ENCODE results near the gene C19orf38. TPM values are rescaled to one million over a fixed set of nuclear protein-coding genes. Genes with fewer than 3 reads are reported as not detected.

The C19orf38 gene
- total RNA-seq, 1 experiment from 2014 or later: not detected

DNA sequence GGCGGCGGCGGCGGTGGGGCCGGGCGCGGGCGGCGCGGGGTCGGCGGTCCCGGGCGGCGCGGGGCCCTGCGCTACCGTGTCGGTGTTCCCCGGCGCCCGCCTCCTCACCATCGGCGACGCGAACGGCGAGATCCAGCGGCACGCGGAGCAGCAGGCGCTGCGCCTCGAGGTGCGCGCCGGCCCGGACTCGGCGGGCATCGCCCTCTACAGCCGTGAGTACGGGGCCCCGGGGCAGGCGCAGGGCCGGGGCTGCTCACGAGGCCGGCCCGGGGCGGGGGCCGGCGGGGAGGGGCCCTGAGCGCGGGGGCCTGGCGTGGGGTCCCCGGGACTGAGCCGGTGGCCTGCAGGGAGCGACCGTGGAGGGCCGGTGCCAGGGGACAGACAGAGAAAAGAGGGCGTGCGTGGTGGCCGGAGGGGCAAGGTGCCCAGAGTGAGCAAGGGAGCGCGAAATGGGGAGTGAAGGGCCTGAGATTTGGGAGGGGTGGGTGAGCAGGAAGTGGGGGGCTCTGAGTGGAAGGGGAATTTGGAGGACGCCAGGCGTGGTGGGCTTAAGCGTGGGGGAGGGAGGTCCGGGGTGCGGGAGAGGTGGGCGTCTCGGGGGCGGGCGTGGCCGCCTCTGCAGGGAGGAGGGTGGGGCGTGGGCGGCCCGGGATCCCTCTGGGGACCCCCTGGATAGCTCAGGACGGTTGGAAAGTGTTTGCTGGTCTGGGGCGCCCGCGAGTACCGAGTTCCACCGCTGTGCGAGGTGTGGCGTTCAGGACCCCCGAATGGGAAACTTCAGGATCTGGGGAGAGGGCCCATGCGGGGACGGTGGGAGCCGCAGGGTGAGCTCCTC is 23.7 kb downstream of the C19orf38 start:
- Mint-ChIP-seq H3K27me3 (ENCODE audit: low read depth) (no peaks in the 10 kb centered on the region; the same call in 1 of the 2 replicates), H3K27ac (no peak overlapping the region)
- CTCF ChIA-PET: interaction anchor here (1.0 to 6.0 kb wide), 21 partner anchors 8 to 173 kb away, joined by 3 to 70 read pairs (median 8); partner anchors contain the start of genes DNM2, QTRT1 and TMED1

More for the DNA sequence above, 23.7 kb downstream of the C19orf38 start:
- Mint-ChIP-seq H3K36me3 (0 out of 2 replicates have a peak, but pooled peaks cover 7% of the 10 kb centered on the region), H3K4me3 (peak overlapping the region; percentile 90), H3K4me1 (peaks cover 23% of the 10 kb centered on the region), H3K9me3 (no peaks in the 10 kb centered on the region)
- POLR2A ChIA-PET: interaction anchor here (1.1 to 2.5 kb wide), 2 partner anchors 17 to 56 kb away, joined by 3 to 12 read pairs; no protein-coding TSS in a partner anchor
- peak; percentile 33 for DNase-seq (ENCODE audit: low spot score)
- TF ChIP-seq, protein P1, sequence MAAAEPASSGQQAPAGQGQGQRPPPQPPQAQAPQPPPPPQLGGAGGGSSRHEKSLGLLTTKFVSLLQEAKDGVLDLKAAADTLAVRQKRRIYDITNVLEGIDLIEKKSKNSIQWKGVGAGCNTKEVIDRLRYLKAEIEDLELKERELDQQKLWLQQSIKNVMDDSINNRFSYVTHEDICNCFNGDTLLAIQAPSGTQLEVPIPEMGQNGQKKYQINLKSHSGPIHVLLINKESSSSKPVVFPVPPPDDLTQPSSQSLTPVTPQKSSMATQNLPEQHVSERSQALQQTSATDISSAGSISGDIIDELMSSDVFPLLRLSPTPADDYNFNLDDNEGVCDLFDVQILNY (CRISPR knock-in tag; IDR thresholded peaks at IDR 0.05): no peak
- TF ChIP-seq, protein P2, sequence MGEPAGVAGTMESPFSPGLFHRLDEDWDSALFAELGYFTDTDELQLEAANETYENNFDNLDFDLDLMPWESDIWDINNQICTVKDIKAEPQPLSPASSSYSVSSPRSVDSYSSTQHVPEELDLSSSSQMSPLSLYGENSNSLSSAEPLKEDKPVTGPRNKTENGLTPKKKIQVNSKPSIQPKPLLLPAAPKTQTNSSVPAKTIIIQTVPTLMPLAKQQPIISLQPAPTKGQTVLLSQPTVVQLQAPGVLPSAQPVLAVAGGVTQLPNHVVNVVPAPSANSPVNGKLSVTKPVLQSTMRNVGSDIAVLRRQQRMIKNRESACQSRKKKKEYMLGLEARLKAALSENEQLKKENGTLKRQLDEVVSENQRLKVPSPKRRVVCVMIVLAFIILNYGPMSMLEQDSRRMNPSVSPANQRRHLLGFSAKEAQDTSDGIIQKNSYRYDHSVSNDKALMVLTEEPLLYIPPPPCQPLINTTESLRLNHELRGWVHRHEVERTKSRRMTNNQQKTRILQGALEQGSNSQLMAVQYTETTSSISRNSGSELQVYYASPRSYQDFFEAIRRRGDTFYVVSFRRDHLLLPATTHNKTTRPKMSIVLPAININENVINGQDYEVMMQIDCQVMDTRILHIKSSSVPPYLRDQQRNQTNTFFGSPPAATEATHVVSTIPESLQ (CRISPR knock-in tag; IDR thresholded peaks at IDR 0.05): no peak
- TF ChIP-seq, protein P3, sequence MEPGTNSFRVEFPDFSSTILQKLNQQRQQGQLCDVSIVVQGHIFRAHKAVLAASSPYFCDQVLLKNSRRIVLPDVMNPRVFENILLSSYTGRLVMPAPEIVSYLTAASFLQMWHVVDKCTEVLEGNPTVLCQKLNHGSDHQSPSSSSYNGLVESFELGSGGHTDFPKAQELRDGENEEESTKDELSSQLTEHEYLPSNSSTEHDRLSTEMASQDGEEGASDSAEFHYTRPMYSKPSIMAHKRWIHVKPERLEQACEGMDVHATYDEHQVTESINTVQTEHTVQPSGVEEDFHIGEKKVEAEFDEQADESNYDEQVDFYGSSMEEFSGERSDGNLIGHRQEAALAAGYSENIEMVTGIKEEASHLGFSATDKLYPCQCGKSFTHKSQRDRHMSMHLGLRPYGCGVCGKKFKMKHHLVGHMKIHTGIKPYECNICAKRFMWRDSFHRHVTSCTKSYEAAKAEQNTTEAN (CRISPR knock-in tag; IDR thresholded peaks at IDR 0.05): no peak
- TF ChIP-seq KAT7 (CRISPR knock-in tag; IDR thresholded peaks at IDR 0.05; ENCODE audit: borderline replicate concordance): 0 out of 2 replicates have a peak, but pooled peaks have one; percentile 25
- TF ChIP-seq, protein P4, sequence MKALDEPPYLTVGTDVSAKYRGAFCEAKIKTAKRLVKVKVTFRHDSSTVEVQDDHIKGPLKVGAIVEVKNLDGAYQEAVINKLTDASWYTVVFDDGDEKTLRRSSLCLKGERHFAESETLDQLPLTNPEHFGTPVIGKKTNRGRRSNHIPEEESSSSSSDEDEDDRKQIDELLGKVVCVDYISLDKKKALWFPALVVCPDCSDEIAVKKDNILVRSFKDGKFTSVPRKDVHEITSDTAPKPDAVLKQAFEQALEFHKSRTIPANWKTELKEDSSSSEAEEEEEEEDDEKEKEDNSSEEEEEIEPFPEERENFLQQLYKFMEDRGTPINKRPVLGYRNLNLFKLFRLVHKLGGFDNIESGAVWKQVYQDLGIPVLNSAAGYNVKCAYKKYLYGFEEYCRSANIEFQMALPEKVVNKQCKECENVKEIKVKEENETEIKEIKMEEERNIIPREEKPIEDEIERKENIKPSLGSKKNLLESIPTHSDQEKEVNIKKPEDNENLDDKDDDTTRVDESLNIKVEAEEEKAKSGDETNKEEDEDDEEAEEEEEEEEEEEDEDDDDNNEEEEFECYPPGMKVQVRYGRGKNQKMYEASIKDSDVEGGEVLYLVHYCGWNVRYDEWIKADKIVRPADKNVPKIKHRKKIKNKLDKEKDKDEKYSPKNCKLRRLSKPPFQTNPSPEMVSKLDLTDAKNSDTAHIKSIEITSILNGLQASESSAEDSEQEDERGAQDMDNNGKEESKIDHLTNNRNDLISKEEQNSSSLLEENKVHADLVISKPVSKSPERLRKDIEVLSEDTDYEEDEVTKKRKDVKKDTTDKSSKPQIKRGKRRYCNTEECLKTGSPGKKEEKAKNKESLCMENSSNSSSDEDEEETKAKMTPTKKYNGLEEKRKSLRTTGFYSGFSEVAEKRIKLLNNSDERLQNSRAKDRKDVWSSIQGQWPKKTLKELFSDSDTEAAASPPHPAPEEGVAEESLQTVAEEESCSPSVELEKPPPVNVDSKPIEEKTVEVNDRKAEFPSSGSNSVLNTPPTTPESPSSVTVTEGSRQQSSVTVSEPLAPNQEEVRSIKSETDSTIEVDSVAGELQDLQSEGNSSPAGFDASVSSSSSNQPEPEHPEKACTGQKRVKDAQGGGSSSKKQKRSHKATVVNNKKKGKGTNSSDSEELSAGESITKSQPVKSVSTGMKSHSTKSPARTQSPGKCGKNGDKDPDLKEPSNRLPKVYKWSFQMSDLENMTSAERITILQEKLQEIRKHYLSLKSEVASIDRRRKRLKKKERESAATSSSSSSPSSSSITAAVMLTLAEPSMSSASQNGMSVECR (CRISPR knock-in tag; IDR thresholded peaks at IDR 0.05; ENCODE audit: borderline replicate concordance): 0 out of 2 replicates have a peak, but pooled peaks have one; percentile 17
- no peak for TF ChIP-seq NR3C1 (CRISPR knock-in tag; conservative IDR thresholded peaks at IDR 0.05; ENCODE audit: low read depth)
- TF ChIP-seq ZNF423 (CRISPR knock-in tag; IDR thresholded peaks at IDR 0.05): peak; percentile 80
- TF ChIP-seq, protein P5, sequence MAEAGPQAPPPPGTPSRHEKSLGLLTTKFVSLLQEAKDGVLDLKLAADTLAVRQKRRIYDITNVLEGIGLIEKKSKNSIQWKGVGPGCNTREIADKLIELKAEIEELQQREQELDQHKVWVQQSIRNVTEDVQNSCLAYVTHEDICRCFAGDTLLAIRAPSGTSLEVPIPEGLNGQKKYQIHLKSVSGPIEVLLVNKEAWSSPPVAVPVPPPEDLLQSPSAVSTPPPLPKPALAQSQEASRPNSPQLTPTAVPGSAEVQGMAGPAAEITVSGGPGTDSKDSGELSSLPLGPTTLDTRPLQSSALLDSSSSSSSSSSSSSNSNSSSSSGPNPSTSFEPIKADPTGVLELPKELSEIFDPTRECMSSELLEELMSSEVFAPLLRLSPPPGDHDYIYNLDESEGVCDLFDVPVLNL (CRISPR knock-in tag; IDR thresholded peaks at IDR 0.05; ENCODE audit: borderline replicate concordance, low read depth): no peak
- TF ChIP-seq, protein P6, sequence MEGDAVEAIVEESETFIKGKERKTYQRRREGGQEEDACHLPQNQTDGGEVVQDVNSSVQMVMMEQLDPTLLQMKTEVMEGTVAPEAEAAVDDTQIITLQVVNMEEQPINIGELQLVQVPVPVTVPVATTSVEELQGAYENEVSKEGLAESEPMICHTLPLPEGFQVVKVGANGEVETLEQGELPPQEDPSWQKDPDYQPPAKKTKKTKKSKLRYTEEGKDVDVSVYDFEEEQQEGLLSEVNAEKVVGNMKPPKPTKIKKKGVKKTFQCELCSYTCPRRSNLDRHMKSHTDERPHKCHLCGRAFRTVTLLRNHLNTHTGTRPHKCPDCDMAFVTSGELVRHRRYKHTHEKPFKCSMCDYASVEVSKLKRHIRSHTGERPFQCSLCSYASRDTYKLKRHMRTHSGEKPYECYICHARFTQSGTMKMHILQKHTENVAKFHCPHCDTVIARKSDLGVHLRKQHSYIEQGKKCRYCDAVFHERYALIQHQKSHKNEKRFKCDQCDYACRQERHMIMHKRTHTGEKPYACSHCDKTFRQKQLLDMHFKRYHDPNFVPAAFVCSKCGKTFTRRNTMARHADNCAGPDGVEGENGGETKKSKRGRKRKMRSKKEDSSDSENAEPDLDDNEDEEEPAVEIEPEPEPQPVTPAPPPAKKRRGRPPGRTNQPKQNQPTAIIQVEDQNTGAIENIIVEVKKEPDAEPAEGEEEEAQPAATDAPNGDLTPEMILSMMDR (IDR thresholded peaks at IDR 0.05): 0 out of 2 replicates have a peak, but pooled peaks have one; percentile 18
- TF ChIP-seq, protein P7, sequence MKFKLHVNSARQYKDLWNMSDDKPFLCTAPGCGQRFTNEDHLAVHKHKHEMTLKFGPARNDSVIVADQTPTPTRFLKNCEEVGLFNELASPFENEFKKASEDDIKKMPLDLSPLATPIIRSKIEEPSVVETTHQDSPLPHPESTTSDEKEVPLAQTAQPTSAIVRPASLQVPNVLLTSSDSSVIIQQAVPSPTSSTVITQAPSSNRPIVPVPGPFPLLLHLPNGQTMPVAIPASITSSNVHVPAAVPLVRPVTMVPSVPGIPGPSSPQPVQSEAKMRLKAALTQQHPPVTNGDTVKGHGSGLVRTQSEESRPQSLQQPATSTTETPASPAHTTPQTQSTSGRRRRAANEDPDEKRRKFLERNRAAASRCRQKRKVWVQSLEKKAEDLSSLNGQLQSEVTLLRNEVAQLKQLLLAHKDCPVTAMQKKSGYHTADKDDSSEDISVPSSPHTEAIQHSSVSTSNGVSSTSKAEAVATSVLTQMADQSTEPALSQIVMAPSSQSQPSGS (CRISPR knock-in tag; IDR thresholded peaks at IDR 0.05; ENCODE audit: borderline replicate concordance, low read depth): no peak
- TF ChIP-seq, protein P8, sequence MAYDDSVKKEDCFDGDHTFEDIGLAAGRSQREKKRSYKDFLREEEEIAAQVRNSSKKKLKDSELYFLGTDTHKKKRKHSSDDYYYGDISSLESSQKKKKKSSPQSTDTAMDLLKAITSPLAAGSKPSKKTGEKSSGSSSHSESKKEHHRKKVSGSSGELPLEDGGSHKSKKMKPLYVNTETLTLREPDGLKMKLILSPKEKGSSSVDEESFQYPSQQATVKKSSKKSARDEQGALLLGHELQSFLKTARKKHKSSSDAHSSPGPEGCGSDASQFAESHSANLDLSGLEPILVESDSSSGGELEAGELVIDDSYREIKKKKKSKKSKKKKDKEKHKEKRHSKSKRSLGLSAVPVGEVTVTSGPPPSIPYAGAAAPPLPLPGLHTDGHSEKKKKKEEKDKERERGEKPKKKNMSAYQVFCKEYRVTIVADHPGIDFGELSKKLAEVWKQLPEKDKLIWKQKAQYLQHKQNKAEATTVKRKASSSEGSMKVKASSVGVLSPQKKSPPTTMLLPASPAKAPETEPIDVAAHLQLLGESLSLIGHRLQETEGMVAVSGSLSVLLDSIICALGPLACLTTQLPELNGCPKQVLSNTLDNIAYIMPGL (CRISPR knock-in tag; IDR thresholded peaks at IDR 0.05): peak; percentile 16; the same call in 1 of the 2 replicates
- TF ChIP-seq, protein P9, sequence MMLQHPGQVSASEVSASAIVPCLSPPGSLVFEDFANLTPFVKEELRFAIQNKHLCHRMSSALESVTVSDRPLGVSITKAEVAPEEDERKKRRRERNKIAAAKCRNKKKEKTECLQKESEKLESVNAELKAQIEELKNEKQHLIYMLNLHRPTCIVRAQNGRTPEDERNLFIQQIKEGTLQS (CRISPR knock-in tag; conservative IDR thresholded peaks at IDR 0.05): no peak
- TF ChIP-seq GTF2I (CRISPR knock-in tag; conservative IDR thresholded peaks at IDR 0.05): no peak
- peak; percentile 73 for TF ChIP-seq ZNF121 (CRISPR knock-in tag; IDR thresholded peaks at IDR 0.05)
- no peak for TF ChIP-seq IRF2 (CRISPR knock-in tag; IDR thresholded peaks at IDR 0.05; ENCODE audit: borderline replicate concordance, low read depth)
- ATAC-seq: no peak

Data from WTC11 (cell line).